B cell (primary cell): ENCODE data around the gene RBM39. TPM values are rescaled to one million over a fixed set of nuclear protein-coding genes. Genes with fewer than 3 reads are reported as not detected.
A peak's percentile ranks its signal among the peaks of the same experiment; 100 is the strongest.

Experiments
- ATAC-seq: fragments of 200-7000 bp; cut with Tn5 transposase; one replicate; pipeline ENCODE4 v1.10.0; 2021; ENCODE audit warnings: low read depth, mild to moderate bottlenecking, moderate number of reproducible peaks, moderate library complexity
- CTCF ChIA-PET: fragments of 350-600 bp; sonication (Branson Sonifier 250); formaldehyde crosslinking; loops from one replicate; lab custom pipeline; 2021; ENCODE audit warnings: antibody characterized with exemption, inconsistent platforms; lab: Charles Lee
- POLR2A ChIA-PET: fragments of 350-600 bp; sonication (Branson Sonifier 250); formaldehyde crosslinking; loops from one replicate; lab custom pipeline; 2021; ENCODE audit warnings: antibody characterized with exemption; lab: Charles Lee
- DNase-seq: peaks from one replicate; pipeline ENCODE4 v3.0.0; 2013
- H2AFZ ChIP-seq: 2 replicates; pipeline ENCODE4 v1.6.1; 2012; ENCODE audit warnings: mild to moderate bottlenecking, low read depth, low read length; ENCODE audit not compliant: insufficient read depth, poor library complexity, severe bottlenecking
- H3K27ac ChIP-seq, 2 donors: 1 replicate in 1 of 2; 2 replicates in 1 of 2; pipeline ENCODE4 v1.5.1; 2012 to 2013; ENCODE audit warnings: low read length in 2 of 2, mild to moderate bottlenecking in 2 of 2, moderate library complexity in 1 of 2
- H3K27me3 ChIP-seq, 4 experiments: fragments of 200-600 bp in 1 of 4; sonication (generic) in 1 of 4; replicated peaks in 1 of 4; 1 replicate in 2 of 4; 2 replicates in 2 of 4; pipeline versions ENCODE4 v1.6.1 to v1.7.0; 2013 to 2016; ENCODE audit warnings: low read length in 3 of 4, mild to moderate bottlenecking in 2 of 4, mixed read lengths in 1 of 4, moderate library complexity in 1 of 4; ENCODE audit not compliant: insufficient read depth in 4 of 4, control insufficient read depth in 3 of 4; ENCODE audit errors: control extremely low read depth in 1 of 4
- H3K36me3 ChIP-seq, 2 experiments: replicated peaks in 1 of 2; 1 replicate in 1 of 2; 2 replicates in 1 of 2; pipeline versions ENCODE4 v1.6.1 to v1.7.1; 2013; ENCODE audit warnings: low read length in 1 of 2; ENCODE audit not compliant: insufficient read depth in 2 of 2, control insufficient read depth in 1 of 2; ENCODE audit errors: control extremely low read depth in 1 of 2, extremely low read depth in 1 of 2
- H3K4me1 ChIP-seq, 2 donors: fragments of 200-600 bp in 1 of 2; sonication (generic) in 1 of 2; 1 replicate in 1 of 2; 2 replicates in 1 of 2; pipeline versions ENCODE4 v1.5.1 to v1.6.1; 2013 to 2017; ENCODE audit warnings: low read length in 2 of 2; ENCODE audit not compliant: control insufficient read depth in 2 of 2, insufficient read depth in 2 of 2
- H3K4me2 ChIP-seq: replicated peaks from 2 replicates; pipeline ENCODE3; 2012; ENCODE audit warnings: mild to moderate bottlenecking, low read depth, low read length; ENCODE audit not compliant: poor library complexity, severe bottlenecking
- H3K4me3 ChIP-seq, 5 experiments: fragments of 200-600 bp in 1 of 5; sonication (generic) in 1 of 5; 1 replicate in 3 of 5; 2 replicates in 2 of 5; pipeline versions ENCODE4 v1.5.1 to v1.7.0; 2011 to 2016; ENCODE audit warnings: low read length in 4 of 5, mild to moderate bottlenecking in 4 of 5, low read depth in 2 of 5, control low read depth in 1 of 5, moderate library complexity in 1 of 5; ENCODE audit not compliant: insufficient read depth in 1 of 5; ENCODE audit errors: control extremely low read depth in 1 of 5, extremely low read depth in 1 of 5
- H3K79me2 ChIP-seq: fragments of 200-600 bp; sonication (generic); one replicate; pipeline ENCODE4 v1.6.0; 2016; ENCODE audit warnings: low read length; ENCODE audit not compliant: control insufficient read depth, insufficient read depth
- H3K9ac ChIP-seq: fragments of 200-600 bp; sonication (generic); 2 replicates; pipeline ENCODE4 v1.6.1; 2017; ENCODE audit warnings: mild to moderate bottlenecking, low read length, moderate library complexity
- H3K9me3 ChIP-seq, 3 donors: one replicate each; pipeline versions ENCODE4 v1.6.1 to v1.7.1; 2013; ENCODE audit warnings: low read length in 2 of 3; ENCODE audit not compliant: control insufficient read depth in 2 of 3, insufficient read depth in 1 of 3; ENCODE audit errors: control extremely low read depth in 1 of 3
- H4K20me1 ChIP-seq: 2 replicates; pipeline ENCODE4 v1.6.0; 2012; ENCODE audit warnings: mild to moderate bottlenecking, low read length; ENCODE audit not compliant: insufficient read depth, control insufficient read depth, poor library complexity, severe bottlenecking
- H3K27ac Mint-ChIP-seq: one replicate; pipeline ENCODE4 v1.8.0; 2021; ENCODE audit warnings: mixed read lengths
- H3K27me3 Mint-ChIP-seq: one replicate; pipeline ENCODE4 v1.8.0; 2021; ENCODE audit warnings: mixed read lengths
- H3K4me1 Mint-ChIP-seq: one replicate; pipeline ENCODE4 v1.8.0; 2021; ENCODE audit warnings: mixed read lengths
- H3K4me3 Mint-ChIP-seq: one replicate; pipeline ENCODE4 v1.8.0; 2021; ENCODE audit warnings: mixed read lengths
- H3K9me3 Mint-ChIP-seq: one replicate; pipeline ENCODE4 v1.8.0; 2022; ENCODE audit warnings: mixed read lengths; ENCODE audit not compliant: insufficient read depth
- CTCF ChIP-seq: fragments of 200-600 bp; IDR thresholded peaks from one replicate; pipeline ENCODE4 v1.8.0; 2022; ENCODE audit warnings: antibody characterized with exemption, mild to moderate bottlenecking
- EZH2 ChIP-seq: IDR thresholded peaks from 2 replicates; pipeline ENCODE4 v1.6.1; 2012; ENCODE audit warnings: borderline replicate concordance, low read depth, mild to moderate bottlenecking, moderate library complexity, low read length; ENCODE audit not compliant: insufficient read depth, poor library complexity, severe bottlenecking
- WGBS: methylation state at CpG from one replicate; pipeline ENCODE4 v1.1.5; 2013; ENCODE audit warnings: missing lambda C conversion rate; ENCODE audit not compliant: insufficient coverage; 5-methylcytosine and 5-hydroxymethylcytosine counted together
- intact Hi-C: fragments of 100-400 bp; cut with micrococcal nuclease; formaldehyde crosslinking; loops from one replicate; pipeline ENCODE4 v1.10.0; 2022
- polyA plus RNA-seq: library from polyadenylated mRNA; depleted of rRNA; stranded (reverse); fragments of >200 nt; gene quantifications from 2 replicates; pipeline ENCODE4 v1.2.3, GENCODE V29; 2012
- total RNA-seq, 2 donors: library from RNA; stranded (reverse); fragments of 120-200 nt in 1 of 2; gene quantifications; 1 replicate in 1 of 2; 2 replicates in 1 of 2; pipeline versions ENCODE4 v1.2.3 to v1.2.4, GENCODE V29; 2013 to 2022

The RBM39 gene
- total and polyA plus RNA-seq, 2 donors (not counting 1 experiment from before 2014, with no cell fraction given) = 217 to 689 TPM

- WGBS = 100% methylated on average over 1 of the region's 1 CpG
- Histone ChIP-seq H3K27ac (no peak overlapping the region), H3K4me1 (peaks cover 10% of the 10 kb centered on the region in 2 donors), H3K36me3 (peaks cover 0 to 12% of the 10 kb centered on the region in 2 experiments), H3K9me3 (no peaks in the 10 kb centered on the region), H2AFZ (no peak overlapping the region), H3K4me3 (no peak overlapping the region), H4K20me1 (no peaks in the 10 kb centered on the region), H3K9ac (no peak overlapping the region), H3K27me3 (no peaks in the 10 kb centered on the region), H3K79me2 (no peaks in the 10 kb centered on the region), H3K4me2 (no peak overlapping the region)
- Mint-ChIP-seq H3K4me1 (peaks cover 16% of the 10 kb centered on the region), H3K27me3 (no peaks in the 10 kb centered on the region), H3K27ac (no peak overlapping the region), H3K9me3 (no peaks in the 10 kb centered on the region), H3K4me3 (no peak overlapping the region)
- POLR2A ChIA-PET = interaction anchor here (0.7 kb wide), 2 partner anchors 11 to 137 kb away, joined by 3 read pairs; no protein-coding TSS in a partner anchor
- CTCF ChIA-PET = no interaction called here
- no peak for ATAC-seq
- no peak for TF ChIP-seq CTCF
- TF ChIP-seq EZH2 = no peak
- intact Hi-C loops = no loop called here
- DNase-seq = no peak
These were observed 60.1 kb downstream of the RBM39 start for GRCh38 chr20:35681960-35682359.

GRCh38 chr20:35680452-35681183, 61.4 kb downstream of the RBM39 start:
- H3K4me2 ChIP-seq = peak overlapping the region; percentile 22
- no peaks in the 10 kb centered on the region for H4K20me1 ChIP-seq
- peaks cover 0 to 7% of the 10 kb centered on the region in 2 experiments for H3K36me3 ChIP-seq
- peak overlapping the region; percentile 36 for H3K4me3 Mint-ChIP-seq
- intact Hi-C loops = no loop called here
- ATAC-seq (peak; percentile 70), DNase-seq (no peak)
- ChIA-PET CTCF (no interaction called here), POLR2A (no interaction called here)
- H3K27ac Mint-ChIP-seq = peak overlapping the region; percentile 62
- no peaks in the 10 kb centered on the region for H3K27me3 Mint-ChIP-seq
- TF ChIP-seq CTCF (no peak), EZH2 (no peak)
- 40% methylated on average over 1 of the region's 4 CpGs for WGBS
- no peaks in the 10 kb centered on the region for H3K27me3 ChIP-seq
- H3K4me1 Mint-ChIP-seq = peaks cover 16% of the 10 kb centered on the region
- no peak overlapping the region for H2AFZ ChIP-seq
- H3K4me1 ChIP-seq = peaks cover 10% of the 10 kb centered on the region in 2 donors
- no peaks in the 10 kb centered on the region for H3K9me3 Mint-ChIP-seq
- H3K4me3 ChIP-seq = no peak overlapping the region
- no peaks in the 10 kb centered on the region for H3K9me3 ChIP-seq
- peak overlapping the region; percentile 19 to 24 for H3K27ac ChIP-seq
- peak overlapping the region; percentile 1 for H3K9ac ChIP-seq
- peaks cover 3% of the 10 kb centered on the region for H3K79me2 ChIP-seq
